HepG2 (cell line): ENCODE results near the gene ANKS3. TPM values are rescaled to one million over a fixed set of nuclear protein-coding genes. Genes with fewer than 3 reads are reported as not detected.

Experiments
- GFI1 ChIP-seq: sonication (generic); formaldehyde crosslinking; IDR thresholded peaks from 2 replicates; pipeline ENCODE4 v1.5.0; 2020; ENCODE audit warnings: missing genetic modification reagents, mild to moderate bottlenecking, borderline replicate concordance
- KLF11 ChIP-seq: IDR thresholded peaks from 2 replicates; pipeline ENCODE4 v1.6.1; 2016; ENCODE audit warnings: missing compliant biosample characterization
- NPAS2 ChIP-seq: sonication (generic); formaldehyde crosslinking; IDR thresholded peaks from 2 replicates; pipeline ENCODE4 v1.8.0; 2022; ENCODE audit warnings: mild to moderate bottlenecking, missing genetic modification reagents, borderline replicate concordance
- PRDM15 ChIP-seq: sonication (generic); formaldehyde crosslinking; IDR thresholded peaks from 2 replicates; pipeline ENCODE4 v1.4.0; 2020; ENCODE audit warnings: missing genetic modification reagents
- PRDM4 ChIP-seq: sonication (generic); formaldehyde crosslinking; IDR thresholded peaks from 2 replicates; pipeline ENCODE4 v1.9.0; 2021; ENCODE audit warnings: missing genetic modification reagents, borderline replicate concordance
- RBFOX2 ChIP-seq: fragments of 200-400 bp; formaldehyde crosslinking; IDR thresholded peaks from 2 replicates; pipeline ENCODE4 v1.6.1; 2017; ENCODE audit warnings: low read depth, mild to moderate bottlenecking, low read length
- TBX2 ChIP-seq: sonication (generic); formaldehyde crosslinking; IDR thresholded peaks from 2 replicates; pipeline ENCODE4 v1.5.0; 2020; ENCODE audit warnings: missing genetic modification reagents, mild to moderate bottlenecking, borderline replicate concordance
- TFAP4 ChIP-seq: sonication (generic); IDR thresholded peaks from 2 replicates; pipeline ENCODE4 v1.6.1; 2016; ENCODE audit warnings: low read depth, borderline replicate concordance
- ZFP90 ChIP-seq: sonication (generic); formaldehyde crosslinking; IDR thresholded peaks from 2 replicates; pipeline ENCODE4 v1.8.0; 2022; ENCODE audit warnings: missing genetic modification reagents, mild to moderate bottlenecking, inconsistent platforms, borderline replicate concordance
- ZNF124 ChIP-seq: sonication (generic); formaldehyde crosslinking; IDR thresholded peaks from 2 replicates; pipeline ENCODE4 v1.4.0; 2020; ENCODE audit warnings: missing genetic modification reagents
- ZNF460 ChIP-seq: sonication (generic); formaldehyde crosslinking; IDR thresholded peaks from 2 replicates; pipeline ENCODE4 v1.5.1; 2020; ENCODE audit warnings: missing genetic modification reagents, mild to moderate bottlenecking, borderline replicate concordance
- ZNF773 ChIP-seq: sonication (generic); formaldehyde crosslinking; IDR thresholded peaks from 2 replicates; pipeline ENCODE4 v1.4.0; 2020; ENCODE audit warnings: missing genetic modification reagents, borderline replicate concordance
- ZNF776 ChIP-seq: sonication (generic); formaldehyde crosslinking; IDR thresholded peaks from 2 replicates; pipeline ENCODE4 v1.4.0; 2020; ENCODE audit warnings: mild to moderate bottlenecking, missing genetic modification reagents
- ZNF784 ChIP-seq: sonication (generic); formaldehyde crosslinking; IDR thresholded peaks from 2 replicates; pipeline ENCODE4 v1.5.1; 2020; ENCODE audit warnings: missing genetic modification reagents, mild to moderate bottlenecking, borderline replicate concordance
- polyA plus RNA-seq, 8 experiments: library from polyadenylated mRNA; depleted of rRNA in 3 of 8; stranded (reverse) in 7 of 8; unstranded in 1 of 8; fragments of >200 nt; fragmentation: Illumina TruSeq in 4 of 8; extraction: Trizol in 4 of 8; gene quantifications; 2 replicates each; pipeline versions ENCODE4 v1.2.1 to v1.2.3, GENCODE V29; 2011 to 2016; ENCODE audit warnings: low read depth in 4 of 8, missing spikeins in 1 of 8, mixed read lengths in 1 of 8; ENCODE audit not compliant: insufficient read depth in 1 of 8
- total RNA-seq, 5 experiments: library from RNA; depleted of rRNA; stranded (reverse); fragments of >200 nt; fragmentation: Illumina TruSeq; extraction: Trizol; gene quantifications; 2 replicates each; pipeline ENCODE4 v1.2.3, GENCODE V29; 2016; ENCODE audit warnings: low read depth in 1 of 5
- TF ChIP-seq, protein P1 (sequence below): sonication (generic); formaldehyde crosslinking; IDR thresholded peaks from 2 replicates; pipeline ENCODE4 v1.4.0; 2020; ENCODE audit warnings: mild to moderate bottlenecking, missing genetic modification reagents
- TF ChIP-seq, protein P2 (sequence below): sonication (generic); formaldehyde crosslinking; IDR thresholded peaks from 2 replicates; pipeline ENCODE4 v1.8.0; 2023; ENCODE audit warnings: mild to moderate bottlenecking, missing genetic modification reagents

The ANKS3 gene
- total and polyA plus RNA-seq, 2 of the 13 experiments (the other 11 are each of a cell fraction or from before 2014, with no cell fraction given): 11.4 to 15.9 TPM

GRCh38 chr16:4765511-4766474 is 31.7 kb upstream of the ANKS3 start (continued):
- no peak for TF ChIP-seq PRDM15 (CRISPR knock-in tag)
- TF ChIP-seq, protein P1, sequence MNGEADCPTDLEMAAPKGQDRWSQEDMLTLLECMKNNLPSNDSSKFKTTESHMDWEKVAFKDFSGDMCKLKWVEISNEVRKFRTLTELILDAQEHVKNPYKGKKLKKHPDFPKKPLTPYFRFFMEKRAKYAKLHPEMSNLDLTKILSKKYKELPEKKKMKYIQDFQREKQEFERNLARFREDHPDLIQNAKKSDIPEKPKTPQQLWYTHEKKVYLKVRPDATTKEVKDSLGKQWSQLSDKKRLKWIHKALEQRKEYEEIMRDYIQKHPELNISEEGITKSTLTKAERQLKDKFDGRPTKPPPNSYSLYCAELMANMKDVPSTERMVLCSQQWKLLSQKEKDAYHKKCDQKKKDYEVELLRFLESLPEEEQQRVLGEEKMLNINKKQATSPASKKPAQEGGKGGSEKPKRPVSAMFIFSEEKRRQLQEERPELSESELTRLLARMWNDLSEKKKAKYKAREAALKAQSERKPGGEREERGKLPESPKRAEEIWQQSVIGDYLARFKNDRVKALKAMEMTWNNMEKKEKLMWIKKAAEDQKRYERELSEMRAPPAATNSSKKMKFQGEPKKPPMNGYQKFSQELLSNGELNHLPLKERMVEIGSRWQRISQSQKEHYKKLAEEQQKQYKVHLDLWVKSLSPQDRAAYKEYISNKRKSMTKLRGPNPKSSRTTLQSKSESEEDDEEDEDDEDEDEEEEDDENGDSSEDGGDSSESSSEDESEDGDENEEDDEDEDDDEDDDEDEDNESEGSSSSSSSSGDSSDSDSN (CRISPR knock-in tag): peak; percentile 18; the same call in 1 of the 2 replicates
- TF ChIP-seq PRDM4: no peak
- no peak for TF ChIP-seq GFI1 (CRISPR knock-in tag)
- TF ChIP-seq, protein P2, sequence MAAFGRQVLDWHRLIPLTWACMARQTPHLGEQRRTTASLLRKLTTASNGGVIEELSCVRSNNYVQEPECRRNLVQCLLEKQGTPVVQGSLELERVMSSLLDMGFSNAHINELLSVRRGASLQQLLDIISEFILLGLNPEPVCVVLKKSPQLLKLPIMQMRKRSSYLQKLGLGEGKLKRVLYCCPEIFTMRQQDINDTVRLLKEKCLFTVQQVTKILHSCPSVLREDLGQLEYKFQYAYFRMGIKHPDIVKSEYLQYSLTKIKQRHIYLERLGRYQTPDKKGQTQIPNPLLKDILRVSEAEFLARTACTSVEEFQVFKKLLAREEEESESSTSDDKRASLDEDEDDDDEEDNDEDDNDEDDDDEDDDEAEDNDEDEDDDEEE: no peak
- no peak for TF ChIP-seq ZNF773 (CRISPR knock-in tag)
- no peak for TF ChIP-seq ZNF460 (CRISPR knock-in tag)
- TF ChIP-seq TBX2 (CRISPR knock-in tag): peak; percentile 59; the same call in 1 of the 2 replicates
- no peak for TF ChIP-seq ZFP90 (CRISPR knock-in tag)
- no peak for TF ChIP-seq TFAP4
- no peak for TF ChIP-seq NPAS2 (CRISPR knock-in tag)
- no peak for TF ChIP-seq ZNF776 (CRISPR knock-in tag)
- TF ChIP-seq KLF11: no peak
- no peak for TF ChIP-seq RBFOX2
- no peak for TF ChIP-seq ZNF124 (CRISPR knock-in tag)
- TF ChIP-seq ZNF784 (CRISPR knock-in tag): no peak
